GM21576 (cell line): ENCODE measurements around the gene FUT3.

ENCODE experiments used
- ATAC-seq: cut with Tn5 transposase; IDR thresholded peaks from one replicate; pipeline ENCODE4 v1.9.1; 2021; ENCODE audit warnings: mild to moderate bottlenecking, moderate library complexity; ENCODE audit not compliant: unreplicated experiment

FUT3 gene

DNA sequence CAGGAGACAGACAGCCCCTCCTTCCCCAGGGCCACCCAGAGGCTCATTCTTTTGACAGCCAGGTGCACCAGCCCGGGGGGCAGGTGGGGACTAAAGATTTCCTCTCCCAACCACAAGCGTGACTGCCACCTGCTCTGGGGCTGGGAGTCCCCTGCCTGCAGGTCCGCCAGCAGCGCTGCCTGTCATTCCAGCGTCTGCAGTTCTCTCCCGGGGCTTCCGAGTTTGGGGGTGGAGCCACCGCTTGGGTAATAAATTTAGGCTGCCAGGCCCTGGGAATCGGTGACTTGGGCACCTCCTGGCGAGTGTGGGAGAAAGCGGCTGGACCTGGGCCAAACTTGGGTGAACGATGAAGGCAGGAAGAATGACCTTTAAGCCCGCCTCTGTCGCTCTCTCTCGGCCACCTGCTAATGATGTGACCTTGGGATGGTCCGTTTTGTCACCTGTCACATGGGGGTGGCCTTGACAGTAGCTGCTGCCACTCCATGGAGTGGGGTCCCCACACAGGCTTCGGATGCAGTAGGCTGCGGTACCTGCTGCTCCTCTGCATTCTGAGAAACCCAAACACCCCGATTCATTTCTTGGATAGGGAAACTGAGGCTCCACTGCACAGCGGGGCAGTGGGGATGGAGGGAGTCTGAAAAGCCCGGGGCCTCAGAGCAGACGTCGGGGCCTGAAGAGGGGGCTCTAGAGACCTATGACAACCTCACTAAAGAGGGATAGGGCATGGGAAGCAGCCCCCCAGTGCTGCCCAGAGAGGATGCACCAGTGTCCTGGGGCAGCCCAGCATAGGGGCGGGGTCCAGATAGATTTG, 24.5 kb downstream of the FUT3 start:
- no peak for ATAC-seq

DNA sequence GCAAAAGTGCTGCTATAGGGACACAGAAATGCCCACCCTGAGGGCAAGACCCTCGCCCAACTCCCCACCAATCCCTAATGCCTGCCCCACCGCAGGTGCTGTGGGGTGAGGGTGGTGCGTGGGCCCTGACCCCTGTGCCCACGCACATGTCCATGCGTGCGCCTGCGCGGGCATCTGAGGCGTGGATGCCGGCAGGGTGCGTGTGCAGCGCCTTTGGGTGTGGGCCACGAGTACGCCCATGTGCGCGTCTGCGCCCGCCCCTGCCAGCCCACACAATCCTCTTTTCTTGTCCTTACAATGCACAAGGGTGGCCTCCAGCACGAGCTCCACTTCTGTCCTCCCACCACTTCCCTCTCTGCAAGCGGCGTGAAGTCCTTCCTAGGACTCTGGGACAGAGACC, 26.1 kb downstream of the FUT3 start:
- no peak for ATAC-seq

DNA sequence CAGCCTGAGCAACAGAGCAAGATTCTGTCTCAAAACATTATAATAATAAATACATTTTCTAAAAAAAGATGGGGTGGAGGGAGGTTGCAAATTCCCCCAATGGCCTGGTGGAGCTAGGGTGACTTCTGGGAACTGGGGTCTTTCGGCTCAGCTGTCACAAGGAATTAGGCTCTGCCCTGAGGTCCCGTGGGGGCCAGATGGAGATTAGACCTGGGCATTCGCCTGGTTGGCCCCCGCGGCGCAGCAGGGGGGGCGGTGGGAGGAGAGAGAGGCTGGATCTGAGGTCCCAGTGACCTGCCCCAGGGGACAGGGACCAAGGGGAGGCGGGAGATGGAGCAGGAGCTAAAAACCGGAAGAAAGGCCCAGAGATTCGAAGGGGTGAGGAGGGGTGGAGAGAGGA, 26.5 kb downstream of the FUT3 start:
- ATAC-seq = no peak

DNA sequence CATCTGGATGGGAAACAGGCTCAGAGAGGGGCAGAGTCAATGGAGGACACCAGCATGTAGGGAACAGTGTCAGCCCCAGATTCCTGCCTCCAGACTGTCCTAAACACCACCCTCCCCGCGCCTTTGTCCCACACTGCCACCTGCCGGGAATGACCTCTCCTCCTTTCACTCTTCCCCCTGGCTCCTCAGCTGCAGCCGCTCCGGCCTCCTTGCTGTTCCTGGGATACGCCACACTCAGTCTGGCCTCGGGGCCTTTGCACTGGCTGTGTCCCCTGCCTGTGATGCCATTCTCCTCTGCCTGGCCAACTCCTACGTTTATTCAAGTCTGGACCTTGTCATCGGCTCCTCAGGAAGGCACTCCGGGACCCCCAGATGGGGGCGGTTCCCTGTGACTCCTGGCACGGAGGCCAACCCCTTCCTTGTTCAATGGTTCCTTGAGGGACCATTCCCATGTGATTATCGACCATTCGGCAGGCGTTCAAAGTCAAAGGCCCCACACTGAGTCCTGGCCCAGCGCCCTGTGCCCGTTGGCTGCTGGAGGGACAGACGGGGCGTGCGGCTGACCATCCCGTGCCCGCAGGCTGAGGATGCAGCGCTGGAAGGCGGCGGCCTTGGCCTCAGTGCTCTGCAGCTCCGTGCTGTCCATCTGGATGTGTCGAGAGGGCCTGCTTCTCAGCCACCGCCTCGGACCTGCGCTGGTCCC, 27.5 kb downstream of the FUT3 start:
- ATAC-seq = no peak

DNA sequence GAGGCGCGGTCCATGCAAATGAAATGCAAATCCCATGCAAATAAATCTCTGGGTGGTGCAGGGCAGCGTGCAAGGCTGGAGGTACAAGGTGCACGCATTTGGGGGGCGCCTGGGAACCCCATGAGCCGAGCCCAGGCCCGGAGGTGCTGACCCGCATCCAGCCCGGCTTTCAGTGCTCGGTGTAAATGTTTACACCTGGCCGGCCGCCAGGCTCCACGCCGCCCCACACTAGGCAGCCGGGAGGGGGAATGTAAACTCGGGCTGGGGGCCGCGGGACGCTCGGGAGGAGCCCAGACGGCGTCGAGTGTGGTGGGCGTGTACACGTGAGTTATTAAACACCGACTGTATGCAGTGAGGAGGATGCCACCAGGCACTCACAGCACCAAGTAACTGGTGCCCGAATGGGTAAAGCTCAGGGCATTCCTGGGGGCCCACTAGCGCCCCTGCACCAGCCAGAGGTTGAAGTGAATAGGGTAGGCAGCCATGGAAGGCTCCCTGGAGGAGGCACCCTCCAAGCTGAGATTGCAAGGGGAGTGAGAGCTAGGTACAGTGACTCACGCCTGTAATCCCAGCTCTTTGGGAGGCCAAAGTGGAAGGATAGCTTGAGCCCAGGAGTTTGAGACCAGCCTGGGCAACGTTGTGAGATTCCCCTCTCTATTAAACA, 28.9 kb downstream of the FUT3 start:
- ATAC-seq = no peak

DNA sequence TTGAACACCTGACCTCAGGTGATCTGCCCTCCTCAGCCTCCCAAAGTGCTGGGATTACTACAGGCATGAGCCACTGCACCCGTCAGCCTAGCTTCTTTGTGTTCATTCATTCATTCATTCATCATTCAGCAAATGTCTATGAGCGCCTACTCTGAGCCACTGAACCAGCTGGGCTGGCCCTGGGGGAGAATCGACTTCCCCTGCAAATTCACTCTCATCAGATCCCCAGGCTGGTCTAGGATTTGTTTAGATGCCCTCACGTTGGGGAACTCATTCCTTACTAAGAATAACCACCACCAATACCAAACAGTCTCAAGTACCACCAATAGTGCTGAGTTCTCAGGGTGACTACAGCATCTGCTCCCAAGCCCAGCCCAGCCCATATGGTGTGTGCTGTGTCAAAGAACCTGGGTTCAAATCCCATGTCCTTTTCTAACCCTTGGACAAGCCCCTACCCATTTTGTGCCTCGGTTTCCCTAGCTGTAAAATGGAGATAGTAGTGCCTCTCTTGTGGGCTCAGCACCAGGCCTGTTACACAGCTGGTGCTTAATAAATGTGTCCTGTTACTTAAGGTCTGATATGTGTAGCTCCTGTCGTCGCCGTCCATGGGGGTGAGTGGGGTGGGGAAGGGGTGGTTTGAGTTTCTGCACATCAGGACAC, 29.6 kb downstream of the FUT3 start:
- ATAC-seq = no peak

DNA sequence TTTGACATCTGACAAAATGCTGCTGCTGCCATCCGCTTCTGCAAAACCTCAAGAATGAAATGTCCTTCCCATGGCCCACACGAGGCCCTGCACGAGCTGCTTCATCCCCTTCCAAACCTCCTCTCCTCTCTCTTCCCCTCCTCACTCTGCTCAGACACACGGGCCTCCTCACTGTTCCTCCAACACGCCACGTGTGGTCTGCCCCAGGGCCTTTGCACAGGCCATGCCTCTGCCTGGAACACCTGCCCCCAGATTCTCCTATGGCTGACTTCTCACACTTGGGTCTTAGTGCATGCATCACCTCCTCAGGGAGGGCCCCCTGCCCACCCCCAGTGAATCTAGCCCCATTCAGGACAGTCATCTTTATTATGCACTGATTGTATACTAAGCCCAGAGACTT, 30.5 kb downstream of the FUT3 start:
- ATAC-seq = no peak

DNA sequence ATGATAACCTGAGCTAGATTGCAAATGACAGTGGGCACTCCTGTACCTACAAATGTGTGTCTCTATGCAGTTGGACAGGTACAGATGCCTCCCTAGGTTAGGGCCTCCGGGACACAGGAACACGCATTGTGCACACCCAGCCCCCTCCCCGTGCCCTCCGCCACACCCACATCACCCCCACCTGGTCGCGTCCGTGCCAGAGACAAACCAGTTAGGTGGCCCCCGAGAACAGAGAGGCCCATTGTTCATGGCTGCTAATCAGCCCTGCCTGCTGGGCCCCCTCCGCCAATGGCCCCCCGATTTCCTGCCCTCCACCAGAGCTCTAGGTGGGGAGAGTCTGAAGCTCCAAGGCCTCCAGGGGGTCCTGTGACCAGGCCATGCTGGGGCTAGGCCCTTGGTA, 32.7 kb downstream of the FUT3 start:
- ATAC-seq = no peak

DNA sequence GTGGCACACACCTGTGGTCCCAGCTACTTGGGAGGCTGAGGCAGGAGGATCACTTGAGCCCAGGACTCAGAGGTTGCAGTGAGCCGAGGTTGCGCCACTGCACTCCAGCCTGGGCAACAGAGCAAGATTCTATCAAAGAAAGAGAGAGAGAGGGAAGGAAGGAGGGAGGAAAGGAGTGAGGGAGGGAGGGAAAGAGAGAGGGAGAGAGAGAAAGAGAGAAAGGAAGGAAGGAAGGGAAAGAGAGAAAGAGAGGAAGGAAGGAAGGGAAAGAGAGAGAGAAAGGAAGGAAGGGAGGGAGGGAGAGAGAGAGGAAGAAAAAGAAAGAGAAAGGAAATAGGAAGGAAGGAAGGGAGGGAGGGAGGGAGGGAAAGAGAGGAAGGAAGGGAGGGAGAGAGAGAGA, 34.0 kb downstream of the FUT3 start:
- ATAC-seq = no peak

DNA sequence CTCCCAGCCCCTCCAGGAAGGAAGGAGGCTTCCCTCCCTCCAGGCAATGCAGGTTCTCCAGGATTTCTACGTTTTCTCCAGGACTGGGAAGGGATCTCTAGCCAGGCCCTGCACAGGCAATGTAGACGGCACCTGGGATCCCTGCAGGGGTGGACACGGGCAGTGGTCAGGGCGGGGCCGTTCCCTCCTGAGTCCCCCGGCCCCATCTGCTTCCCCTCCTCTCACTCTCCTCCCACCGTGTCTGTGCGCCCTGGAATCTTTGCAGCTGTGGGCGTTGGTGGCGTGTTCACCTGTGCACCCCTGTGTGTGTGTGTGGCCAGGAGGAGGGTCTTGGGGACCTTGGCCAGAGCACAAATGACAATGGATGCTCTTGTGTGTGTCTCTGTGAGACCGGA, 36.4 kb downstream of the FUT3 start:
- no peak for ATAC-seq

DNA sequence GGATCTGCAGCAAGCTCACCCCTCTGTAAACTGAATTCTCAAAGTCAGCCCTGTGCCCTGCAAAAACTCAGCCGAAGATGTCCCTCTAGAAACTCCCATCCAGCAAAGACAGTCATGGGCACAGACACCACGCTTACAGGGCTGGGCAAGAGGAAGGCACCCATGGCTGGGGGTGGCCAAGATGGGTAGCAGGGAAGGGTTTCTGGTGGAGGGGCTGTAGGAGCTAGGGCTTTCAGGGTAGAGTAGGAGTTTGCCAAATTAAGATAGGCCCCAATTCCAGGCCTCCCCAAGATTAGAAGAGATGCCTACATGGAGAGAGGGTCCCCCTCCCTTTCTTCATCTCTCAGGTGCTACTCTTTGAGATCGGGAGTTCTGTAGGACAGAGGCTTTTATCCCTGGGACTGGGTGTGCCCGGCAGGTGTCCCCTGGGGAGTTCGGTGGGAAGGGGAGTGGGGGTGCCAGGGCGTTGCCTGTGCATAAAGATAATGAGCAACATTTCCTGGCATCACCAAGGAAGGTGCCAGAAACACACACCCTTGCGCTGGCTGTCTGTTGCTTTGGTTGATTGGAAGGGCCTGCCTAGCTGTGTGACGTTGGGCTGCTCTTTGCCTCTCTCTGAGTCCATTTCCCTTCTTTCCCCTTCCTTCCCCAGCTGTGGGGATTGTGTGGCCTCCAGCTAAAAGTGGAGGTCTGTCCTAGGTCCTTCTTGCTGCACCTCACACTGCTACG, 37.0 kb downstream of the FUT3 start:
- ATAC-seq = no peak

DNA sequence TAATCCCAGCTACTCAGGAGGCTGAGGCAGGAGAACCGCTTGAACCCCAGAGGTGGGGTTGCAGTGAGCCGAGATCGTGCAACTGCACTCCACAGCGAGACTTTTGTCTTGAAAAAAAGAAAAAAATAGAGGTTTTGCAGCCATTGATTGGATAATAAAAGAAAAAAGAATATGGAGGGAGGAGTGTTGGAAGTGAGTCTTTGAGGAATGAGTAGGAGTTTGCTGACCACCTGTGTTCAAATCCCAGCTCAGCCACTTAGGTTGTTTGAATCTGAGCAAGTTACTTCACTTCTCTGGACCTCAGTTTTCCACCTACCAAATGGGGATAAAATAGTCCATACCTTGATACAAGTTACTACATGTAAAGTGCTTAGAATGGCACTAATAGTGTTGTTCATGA, 40.1 kb downstream of the FUT3 start:
- no peak for ATAC-seq

DNA sequence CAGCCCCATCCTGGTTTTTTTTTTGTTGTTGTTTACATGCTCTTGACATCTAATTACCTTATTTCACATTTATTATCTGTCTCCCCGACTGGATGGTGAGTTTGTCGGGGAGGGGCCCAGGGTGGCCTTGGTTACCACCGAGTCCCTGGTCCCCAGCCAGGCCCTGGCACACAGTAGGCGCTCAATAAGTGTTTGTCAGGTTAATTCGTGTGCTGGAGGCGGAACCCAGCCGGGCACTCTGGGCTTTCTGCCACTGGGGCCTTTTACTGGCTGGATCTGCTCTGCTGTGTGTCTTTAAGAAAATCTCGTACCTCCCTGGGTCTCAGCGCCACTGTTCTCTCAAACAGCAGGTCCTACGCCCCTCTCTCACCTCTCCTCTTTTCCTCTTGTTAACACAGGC, 41.8 kb downstream of the FUT3 start:
- no peak for ATAC-seq

DNA sequence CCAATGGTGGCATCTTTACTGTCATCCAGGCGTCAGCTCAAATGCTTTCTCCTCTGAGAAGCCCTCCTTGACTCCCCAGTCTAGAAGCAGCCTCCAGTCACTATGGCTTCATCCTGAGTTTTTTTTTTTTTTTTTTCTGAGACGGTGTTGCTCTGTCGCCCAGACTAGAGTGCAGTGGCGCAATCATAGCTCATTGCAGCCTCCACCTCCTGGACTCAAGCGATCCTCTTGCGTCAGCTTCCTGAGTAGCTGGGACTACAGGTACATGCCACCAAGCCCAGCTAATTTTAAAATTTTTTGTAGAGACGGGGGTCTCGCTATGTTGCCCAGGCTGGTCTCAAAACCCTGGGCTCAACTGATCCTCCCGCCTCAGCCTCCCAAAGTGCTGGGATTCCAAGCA, 42.2 kb downstream of the FUT3 start:
- ATAC-seq = no peak

DNA sequence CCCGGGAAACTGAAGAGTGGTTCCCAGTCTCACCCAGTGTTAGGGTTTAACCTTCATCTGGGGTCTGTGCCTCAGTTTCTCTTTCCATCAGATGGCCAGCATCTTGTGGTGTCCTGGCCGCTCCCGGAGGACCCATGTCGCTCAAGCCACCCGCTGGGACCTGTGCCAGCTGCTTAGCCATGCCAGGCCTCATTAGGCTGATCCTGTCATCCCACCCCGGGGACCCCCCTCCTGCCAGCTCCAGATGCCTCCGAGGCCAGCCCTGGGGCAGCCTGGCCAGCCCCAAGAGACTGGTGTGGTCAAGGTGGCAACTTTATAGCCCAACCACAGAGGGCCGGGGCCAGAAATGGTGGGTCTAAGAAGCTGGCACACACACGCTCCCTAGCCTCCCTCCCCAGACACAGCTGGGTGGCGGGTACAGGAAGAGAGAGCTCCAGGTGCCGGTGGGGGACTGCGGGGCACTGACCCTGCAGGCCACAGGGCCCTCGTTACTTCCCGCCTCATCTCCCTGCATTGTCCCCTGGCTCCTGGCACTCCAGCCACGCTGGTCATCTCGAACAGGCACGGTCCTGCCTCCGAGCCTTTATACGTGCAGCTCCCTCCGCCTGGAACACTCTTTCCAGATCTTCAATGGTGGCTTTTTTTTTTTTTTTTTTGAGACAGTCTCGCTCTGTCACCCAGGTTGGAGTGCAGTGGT, 43.0 kb downstream of the FUT3 start:
- ATAC-seq = no peak

DNA sequence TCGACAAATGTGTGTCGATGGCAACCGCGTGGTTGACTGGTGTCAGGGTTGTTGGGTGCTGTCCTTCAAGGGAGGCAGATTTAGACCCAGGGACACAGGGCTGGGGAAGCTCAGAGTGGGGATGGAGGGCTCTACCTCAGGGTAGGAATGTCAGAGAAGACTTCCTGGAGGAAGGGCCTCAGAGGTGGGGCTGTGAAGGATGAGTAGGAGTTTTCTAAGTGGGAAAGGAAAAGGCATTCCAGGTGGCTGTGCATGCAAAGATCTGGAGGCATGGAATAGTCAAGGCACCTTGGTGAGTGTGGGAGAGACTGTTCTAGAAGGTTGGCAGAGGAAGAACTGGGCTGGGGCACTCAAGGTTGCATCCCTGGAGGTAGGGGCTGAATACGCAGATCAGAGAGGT, 44.3 kb downstream of the FUT3 start:
- no peak for ATAC-seq

DNA sequence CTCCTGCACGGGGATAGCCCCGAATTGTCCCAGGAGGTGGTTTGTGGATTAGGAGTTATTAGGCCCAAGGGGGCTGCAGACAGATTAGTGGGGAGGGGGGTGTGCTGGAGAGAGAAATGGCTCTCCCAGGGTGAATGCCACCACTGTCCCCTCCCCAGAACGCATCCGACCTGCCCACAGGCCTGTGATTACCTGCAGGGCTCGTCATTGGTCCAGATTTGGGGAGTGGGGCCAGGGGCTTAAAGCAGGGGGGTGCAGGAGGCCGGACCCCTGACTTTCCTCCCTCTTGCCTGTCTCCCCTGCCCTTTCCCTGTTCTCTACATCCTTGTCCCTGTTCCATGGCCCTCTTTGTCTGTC, 45.1 kb downstream of the FUT3 start:
- no peak for ATAC-seq

DNA sequence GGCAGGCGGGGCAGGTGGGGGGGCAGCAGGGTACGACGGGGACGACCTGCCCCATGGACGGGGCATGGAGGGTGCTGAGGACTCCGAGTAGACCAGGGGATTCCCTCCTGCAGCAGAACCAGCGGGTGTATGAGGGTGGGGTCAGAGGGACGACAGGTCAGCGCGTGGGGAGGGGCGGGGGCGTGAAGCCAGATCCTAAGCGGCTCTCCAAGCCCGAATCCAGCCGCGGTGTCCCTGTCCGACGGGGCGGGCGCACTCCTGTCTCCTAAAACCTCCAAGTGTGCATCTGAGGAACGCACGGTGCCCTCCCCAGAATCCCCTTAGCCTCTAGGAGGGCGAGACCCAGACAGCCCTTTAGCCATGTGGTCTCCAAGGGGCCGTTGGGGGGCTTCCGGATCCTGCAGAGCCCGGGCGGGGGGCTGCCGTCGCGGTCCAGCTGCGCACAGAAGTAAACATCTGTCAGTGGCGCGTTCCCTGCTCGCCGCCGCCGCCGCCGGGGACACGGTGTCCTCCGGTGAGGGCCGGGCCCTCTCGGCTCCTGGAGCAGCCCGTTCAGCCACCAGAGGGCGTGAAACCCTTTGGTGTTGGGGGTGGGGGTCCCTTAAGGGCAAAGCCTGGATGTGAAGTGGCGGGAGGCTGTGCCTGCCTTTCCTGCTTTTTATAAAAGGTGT, 45.7 kb downstream of the FUT3 start:
- ATAC-seq = no peak

DNA sequence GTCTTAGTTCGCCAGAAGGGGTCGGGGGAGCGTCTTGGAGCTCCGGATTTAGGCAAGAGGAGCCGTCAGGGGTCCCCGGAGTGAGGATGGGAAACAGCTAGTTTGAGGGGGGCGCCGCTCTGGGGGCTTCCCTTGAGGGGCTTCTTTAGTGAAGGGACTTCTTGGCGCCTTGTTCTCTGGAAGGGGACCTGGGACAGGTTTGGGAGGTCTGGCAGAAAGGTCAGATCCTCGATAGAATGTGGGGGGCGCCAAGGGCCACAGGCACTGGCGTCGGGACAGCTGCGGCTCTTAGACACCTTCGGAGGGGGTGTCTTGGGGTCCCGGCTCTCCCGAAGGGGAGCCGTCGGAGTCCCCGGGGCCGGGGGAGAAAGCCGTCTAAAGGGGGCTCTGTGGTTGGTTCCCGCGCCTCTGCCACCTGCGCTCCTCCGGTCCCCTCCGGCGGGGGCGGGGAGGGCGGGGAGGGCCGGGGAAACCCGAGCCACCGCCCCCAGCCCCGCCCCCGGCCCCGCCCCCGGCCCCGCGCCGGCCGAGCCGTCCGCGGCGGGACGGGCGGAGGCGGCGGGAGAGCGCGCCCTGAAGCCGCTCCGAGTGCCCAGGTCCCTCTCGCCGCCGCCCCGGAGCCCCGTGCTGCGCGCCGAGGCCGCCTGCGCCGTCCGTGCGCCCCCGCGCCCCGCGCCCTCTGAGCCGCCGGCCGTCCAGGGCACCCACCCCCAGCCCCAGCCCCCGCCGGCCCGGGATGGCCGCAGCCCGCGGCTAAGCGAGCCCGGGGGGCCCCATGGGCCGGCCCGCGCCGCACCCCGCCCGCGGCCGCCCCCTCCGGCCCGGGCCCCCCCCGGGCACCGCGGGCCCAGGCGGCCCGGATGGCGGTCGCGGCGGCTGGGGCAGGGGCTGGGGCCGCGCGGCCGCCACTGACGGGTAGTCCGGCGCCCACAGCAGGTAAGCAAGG, 46.5 kb downstream of the FUT3 start, which contains the start of gene NRTN:
Gene NRTN, plus strand, starts transcription at position 552 of the 946 bp plus-strand sequence. CDS start 19,099 bp downstream, outside the sequence.
- no peak for ATAC-seq
